HL-60/S4 treated with phorbol 12-myristate 13-acetate at 8.2 ng/mL for 4 days and 3 days (cell line): ENCODE results near the gene IZUMO4.

Experiments used
- in situ Hi-C: fragments of 300-500 bp; cut with MboI; formaldehyde crosslinking; loops from 2 replicates; pipeline ENCODE4 v1.15.0; 2022; ENCODE audit warnings: low sequenced_read_pairs

IZUMO4 gene, protein sequence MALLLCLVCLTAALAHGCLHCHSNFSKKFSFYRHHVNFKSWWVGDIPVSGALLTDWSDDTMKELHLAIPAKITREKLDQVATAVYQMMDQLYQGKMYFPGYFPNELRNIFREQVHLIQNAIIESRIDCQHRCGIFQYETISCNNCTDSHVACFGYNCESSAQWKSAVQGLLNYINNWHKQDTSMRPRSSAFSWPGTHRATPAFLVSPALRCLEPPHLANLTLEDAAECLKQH

GRCh38 chr19:2096480-2097202, at the start of gene IZUMO4:
TSS of gene IZUMO4 (plus strand) at chr19:2096915. CDS start at chr19:2096946, 31 bp downstream.
- in situ Hi-C loops: no loop called here

- in situ Hi-C loops: no loop called here
These were observed 49.7 kb upstream of the IZUMO4 start for GRCh38 chr19:2047076-2047448.

- in situ Hi-C loops: no loop called here
These were observed 49.1 kb upstream of the IZUMO4 start for GRCh38 chr19:2047449-2048103.

- in situ Hi-C loops: no loop called here
These were observed 48.4 kb upstream of the IZUMO4 start for GRCh38 chr19:2048104-2048958.

DNA sequence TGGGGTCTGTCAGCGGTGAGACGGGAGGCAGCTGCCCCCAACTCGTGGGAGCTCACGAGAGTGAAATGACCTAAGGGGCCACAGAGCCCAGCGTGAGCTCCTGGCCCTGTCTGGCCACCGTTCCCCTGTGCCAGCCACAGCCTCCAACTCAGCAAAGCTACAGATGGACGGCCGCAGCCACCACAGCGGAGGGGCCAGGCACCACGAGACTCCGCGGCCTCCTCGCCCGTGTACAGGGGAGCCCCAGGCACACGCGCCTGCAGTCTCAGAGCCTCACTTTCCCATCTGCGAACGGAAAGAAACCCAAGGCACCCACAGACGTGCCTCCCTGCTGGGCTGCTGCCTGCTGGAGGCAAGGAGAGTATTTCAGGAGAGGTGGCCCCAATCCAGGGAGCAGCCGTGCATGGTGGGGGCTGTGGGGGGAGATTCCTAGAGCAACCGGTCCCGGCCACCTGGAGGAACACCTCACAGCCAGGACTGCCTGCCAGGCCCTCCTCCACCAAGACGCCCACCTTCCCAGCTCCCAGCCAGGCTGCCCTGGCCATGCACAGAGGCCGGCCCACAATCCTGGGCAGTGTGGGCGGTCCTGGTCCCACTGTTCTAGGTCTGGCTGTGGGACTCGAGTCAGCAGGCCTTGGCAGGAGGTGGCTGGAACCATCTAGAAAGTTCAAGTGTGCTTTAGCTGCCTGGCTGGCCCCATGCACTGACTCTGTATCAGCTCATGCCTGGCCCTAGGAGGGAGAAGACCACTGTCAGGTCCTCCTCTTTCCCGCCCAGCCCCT, 47.6 kb upstream of the IZUMO4 start:
- in situ Hi-C loops: no loop called here

DNA sequence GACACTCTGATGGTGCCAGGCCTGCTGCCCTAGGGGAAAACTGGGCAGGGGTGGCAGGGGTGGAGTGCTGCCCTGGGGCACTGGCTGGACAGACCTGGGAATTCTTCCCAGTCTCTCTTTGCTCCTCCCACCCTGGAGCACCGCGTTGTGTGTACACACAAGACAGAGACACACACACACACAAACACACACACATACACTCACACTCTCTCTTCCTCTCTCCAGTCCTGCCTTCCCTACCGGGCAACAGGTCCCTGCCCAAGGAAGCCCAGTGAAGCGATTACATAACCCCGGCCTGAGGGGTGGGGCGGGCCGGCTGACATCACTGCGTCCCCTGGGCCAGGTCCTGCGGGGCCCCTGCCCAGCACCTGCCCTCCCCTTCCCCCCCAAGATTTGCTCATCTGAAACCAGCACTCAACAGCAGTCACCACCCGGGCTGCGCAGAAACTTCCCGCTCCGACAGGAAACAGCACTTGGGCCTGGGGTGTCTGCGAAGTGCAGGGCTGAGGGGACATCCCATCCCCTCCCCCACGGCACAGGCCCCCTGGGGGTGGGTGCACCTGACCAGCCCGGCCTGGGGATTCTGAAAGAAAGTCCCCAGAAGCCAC, 46.9 kb upstream of the IZUMO4 start:
- in situ Hi-C loops: no loop called here

DNA sequence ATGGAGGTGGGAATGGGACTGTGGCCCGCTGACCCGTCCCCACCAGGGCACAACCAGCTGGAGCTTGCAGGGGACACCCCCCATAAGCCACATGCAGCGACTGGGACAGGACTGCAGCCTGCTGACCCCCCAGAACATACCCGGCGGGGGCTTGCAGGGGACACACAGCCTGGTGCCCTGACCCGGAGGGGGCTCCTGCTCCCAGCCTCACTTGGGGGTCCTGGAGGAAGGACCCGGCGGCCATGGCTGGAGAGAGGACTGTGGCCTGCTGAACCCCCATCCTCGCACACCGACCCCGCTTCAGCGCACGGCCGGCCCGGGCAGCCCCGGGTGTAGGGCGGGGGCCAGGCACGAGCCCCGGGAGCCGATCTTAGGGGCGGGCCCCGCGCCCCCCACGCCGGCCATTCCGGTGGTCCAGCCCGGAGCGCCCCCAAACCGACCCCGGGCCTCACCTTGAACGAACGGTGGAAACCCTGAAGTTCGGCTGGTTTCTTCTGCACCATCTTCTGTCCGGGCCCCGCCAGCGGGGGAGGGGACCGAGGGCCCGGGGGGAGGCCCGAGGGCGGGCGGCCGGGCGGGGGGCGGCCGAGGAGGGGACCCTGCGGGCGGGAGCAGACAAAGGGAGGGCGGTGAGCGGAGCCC, 46.2 kb upstream of the IZUMO4 start:
- in situ Hi-C loops: no loop called here

GRCh38 chr19:2050991-2051772, 45.5 kb upstream of the IZUMO4 start, which contains the start of gene MKNK2:
TSS of gene MKNK2 (minus strand) at chr19:2051244. CDS start at chr19:2050851, 393 bp downstream.
- in situ Hi-C loops: no loop called here

GRCh38 chr19:2051773-2052704, 44.7 kb upstream of the IZUMO4 start:
- in situ Hi-C loops: no loop called here

DNA sequence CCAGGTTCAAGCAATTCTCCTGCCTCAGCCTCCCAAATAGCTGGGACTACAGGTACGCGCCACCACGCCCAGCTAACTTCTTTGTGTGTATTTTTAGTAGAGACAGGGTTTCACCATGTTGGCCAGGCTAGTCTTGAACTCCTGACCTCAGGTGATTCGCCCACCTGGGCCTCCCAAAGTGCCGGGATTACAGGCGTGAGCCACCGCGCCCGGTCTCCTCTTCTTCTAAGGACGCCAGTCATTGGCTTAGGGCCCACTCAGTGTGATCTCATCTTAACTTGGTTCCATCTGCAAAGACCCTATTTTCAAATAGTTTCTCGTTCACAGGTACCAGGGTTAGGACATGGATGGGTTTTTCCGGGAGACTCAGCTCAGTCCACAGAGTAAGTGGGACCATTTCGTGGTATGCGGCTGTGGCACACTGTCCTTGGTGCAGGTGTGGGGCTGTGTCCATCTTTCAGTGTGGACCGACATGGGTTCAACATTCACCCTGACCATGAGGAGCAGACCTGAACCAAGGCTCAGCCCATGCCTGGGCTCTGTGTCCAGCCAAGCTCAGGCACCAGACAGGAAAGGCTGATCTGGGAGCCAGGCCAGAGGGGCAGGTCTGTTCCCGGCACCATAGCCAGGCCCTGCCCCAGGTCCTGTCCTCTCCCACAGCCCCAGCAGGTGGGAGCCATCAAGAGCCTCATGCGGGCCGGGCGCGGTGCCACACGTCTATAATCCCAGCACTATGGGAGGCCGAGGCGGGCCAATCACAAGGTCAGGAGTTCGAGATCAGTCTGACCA, 42.9 kb upstream of the IZUMO4 start:
- in situ Hi-C loops: no loop called here

GRCh38 chr19:2054763-2055162, 42.0 kb upstream of the IZUMO4 start:
- in situ Hi-C loops: no loop called here

DNA sequence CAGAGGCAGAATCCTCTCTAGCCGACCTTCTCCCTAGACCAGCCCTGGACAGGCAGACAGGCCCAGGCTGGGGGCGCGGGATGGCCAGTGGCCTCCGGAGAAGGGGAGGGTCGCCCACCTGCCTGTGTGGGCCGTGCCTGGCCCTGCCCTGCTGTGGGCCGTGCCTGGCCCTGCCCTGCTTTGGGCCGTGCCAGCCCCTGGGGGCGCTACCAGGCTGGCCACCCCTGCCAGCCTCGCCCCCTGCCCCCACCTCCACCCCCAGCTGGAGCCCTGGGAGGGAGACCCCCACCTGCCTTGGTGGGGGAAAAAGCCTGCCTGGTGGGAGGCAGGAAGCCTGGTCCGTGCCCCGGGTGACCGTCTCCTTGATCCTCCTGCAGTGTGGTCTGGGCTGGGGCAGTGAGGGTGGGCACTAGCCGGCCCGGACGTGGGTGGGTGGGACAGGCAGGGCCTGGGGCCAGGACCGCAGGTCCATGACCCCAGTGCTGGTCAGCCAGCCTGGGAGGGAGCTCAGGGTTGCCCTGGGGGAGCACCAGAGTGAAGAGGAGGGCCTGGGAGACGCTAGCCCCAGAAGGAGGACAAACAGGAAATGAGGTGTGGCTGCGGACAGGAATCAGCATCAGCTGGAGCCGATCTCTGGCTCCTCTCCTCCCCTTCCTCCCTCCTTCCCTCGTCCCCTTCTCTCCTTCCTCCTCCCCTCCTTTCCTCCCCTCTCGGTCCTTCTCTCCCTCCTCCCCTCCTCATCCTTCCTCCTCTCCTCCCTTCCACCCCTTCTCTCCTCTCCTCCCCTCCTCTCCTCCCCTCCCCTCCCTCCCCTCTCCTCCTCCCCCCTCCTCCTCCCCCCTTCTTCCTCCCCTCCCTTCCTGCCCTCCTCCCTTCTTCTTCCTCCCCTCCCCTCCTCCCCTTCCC, 40.5 kb upstream of the IZUMO4 start:
- in situ Hi-C loops: no loop called here

- in situ Hi-C loops: no loop called here
These were observed 39.9 kb upstream of the IZUMO4 start for GRCh38 chr19:2056837-2057192.

- in situ Hi-C loops: no loop called here
These were observed 38.9 kb upstream of the IZUMO4 start for GRCh38 chr19:2057484-2058469.
